ENCODE data around the gene TSPO. TPM values are rescaled to one million over a fixed set of nuclear protein-coding genes. Genes with fewer than 3 reads are reported as not detected.
"Not testable (repeated sequence)": the region's sequence is repeated elsewhere in the genome, so short reads cannot be mapped to it uniquely, and the experiment has no call there.

The TSPO gene
- total RNA-seq, 1 donor from 2014 or later, result 126 TPM

GRCh38 chr22:43136255-43136654, 15.1 kb upstream of the TSPO start:
- intact Hi-C loops (cut with micrococcal nuclease), result loop anchor here (5.0 kb wide), 1 partner anchor 44 kb away; no protein-coding TSS in a partner anchor
- Mint-ChIP-seq H3K27me3 (ENCODE audit: low read depth) (no peaks in the 10 kb centered on the region), H3K36me3 (ENCODE audit: low read depth) (peaks cover 64% of the 10 kb centered on the region), H3K4me1 (ENCODE audit: low read depth) (no peaks in the 10 kb centered on the region), H3K9me3 (no peaks in the 10 kb centered on the region), H3K4me3 (ENCODE audit: low read depth) (no peak overlapping the region), H3K27ac (no peak overlapping the region)
- no peak for DNase-seq (ENCODE audit: low spot score)

- Mint-ChIP-seq H3K27ac (no peak overlapping the region), H3K4me3 (ENCODE audit: low read depth) (no peak overlapping the region), H3K9me3 (no peaks in the 10 kb centered on the region), H3K36me3 (ENCODE audit: low read depth) (peaks cover 64% of the 10 kb centered on the region), H3K27me3 (ENCODE audit: low read depth) (no peaks in the 10 kb centered on the region), H3K4me1 (ENCODE audit: low read depth) (peaks cover 2% of the 10 kb centered on the region)
- intact Hi-C loops (cut with micrococcal nuclease), result loop anchor here (5.0 kb wide), 1 partner anchor 44 kb away; no protein-coding TSS in a partner anchor
- DNase-seq (ENCODE audit: low spot score), result no peak
Observed at GRCh38 chr22:43136801-43137200, 14.6 kb upstream of the TSPO start.

- intact Hi-C loops (cut with micrococcal nuclease), result no loop called here
- H3K36me3 Mint-ChIP-seq (ENCODE audit: low read depth), result peaks cover 21% of the 10 kb centered on the region
- peak within 1 kb of the TSS; percentile 88 for H3K4me3 Mint-ChIP-seq (ENCODE audit: low read depth)
- peak within 1 kb of the TSS; percentile 90 for H3K27ac Mint-ChIP-seq
- H3K9me3 Mint-ChIP-seq, result no peaks in the 10 kb centered on the region
- H3K27me3 Mint-ChIP-seq (ENCODE audit: low read depth), result no peaks in the 10 kb centered on the region
- H3K4me1 Mint-ChIP-seq (ENCODE audit: low read depth), result peaks cover 21% of the 10 kb centered on the region
- peak; percentile 83 for DNase-seq (ENCODE audit: low spot score)
Observed at GRCh38 chr22:43142880-43143562, 8.3 kb upstream of the TSPO start, which contains the start of gene MCAT. Gene MCAT, minus strand, starts transcription at chr22:43143398. Its CDS starts 50 bp downstream, at chr22:43143348.

- intact Hi-C loops (cut with micrococcal nuclease), result no loop called here
- no peak overlapping the region for H3K4me3 Mint-ChIP-seq (ENCODE audit: low read depth)
- DNase-seq (ENCODE audit: low spot score), result no peak
- H3K27me3 Mint-ChIP-seq (ENCODE audit: low read depth), result no peaks in the 10 kb centered on the region
- H3K4me1 Mint-ChIP-seq (ENCODE audit: low read depth), result peaks cover 28% of the 10 kb centered on the region
- no peak overlapping the region for H3K27ac Mint-ChIP-seq
- H3K9me3 Mint-ChIP-seq, result no peaks in the 10 kb centered on the region
- peaks cover 11% of the 10 kb centered on the region for H3K36me3 Mint-ChIP-seq (ENCODE audit: low read depth)
Observed at GRCh38 chr22:43144949-43145348, 6.4 kb upstream of the TSPO start.

GRCh38 chr22:43145371-43145770, 6.0 kb upstream of the TSPO start:
- H3K27me3 Mint-ChIP-seq (ENCODE audit: low read depth); H3K36me3 Mint-ChIP-seq (ENCODE audit: low read depth); H3K27ac Mint-ChIP-seq; H3K4me3 Mint-ChIP-seq (ENCODE audit: low read depth); H3K9me3 Mint-ChIP-seq; intact Hi-C loops (cut with micrococcal nuclease); DNase-seq (ENCODE audit: low spot score): not testable (repeated sequence)
- peaks cover 28% of the 10 kb centered on the region for H3K4me1 Mint-ChIP-seq (ENCODE audit: low read depth)

GRCh38 chr22:43146332-43146731, 5.0 kb upstream of the TSPO start:
- intact Hi-C loops (cut with micrococcal nuclease), result not testable (repeated sequence)

GRCh38 chr22:43147821-43148220, 3.5 kb upstream of the TSPO start:
- intact Hi-C loops (cut with micrococcal nuclease), result no loop called here
- no peak for DNase-seq (ENCODE audit: low spot score)
- peak overlapping the region; percentile 36 for H3K27ac Mint-ChIP-seq
- no peaks in the 10 kb centered on the region for H3K27me3 Mint-ChIP-seq (ENCODE audit: low read depth)
- H3K4me1 Mint-ChIP-seq (ENCODE audit: low read depth), result peaks cover 30% of the 10 kb centered on the region
- peak overlapping the region; percentile 67 for H3K4me3 Mint-ChIP-seq (ENCODE audit: low read depth)
- H3K9me3 Mint-ChIP-seq, result no peaks in the 10 kb centered on the region
- peaks cover 2% of the 10 kb centered on the region for H3K36me3 Mint-ChIP-seq (ENCODE audit: low read depth)

More at GRCh38 chr22:43146332-43146731, 5.0 kb upstream of the TSPO start:
- DNase-seq (ENCODE audit: low spot score); H3K4me3 Mint-ChIP-seq (ENCODE audit: low read depth); H3K27ac Mint-ChIP-seq; H3K9me3 Mint-ChIP-seq; H3K27me3 Mint-ChIP-seq (ENCODE audit: low read depth); H3K36me3 Mint-ChIP-seq (ENCODE audit: low read depth): not testable (repeated sequence)
- peaks cover 35% of the 10 kb centered on the region for H3K4me1 Mint-ChIP-seq (ENCODE audit: low read depth)

GRCh38 chr22:43148581-43148980, 2.8 kb upstream of the TSPO start:
- no peak for DNase-seq (ENCODE audit: low spot score)
- H3K27me3 Mint-ChIP-seq (ENCODE audit: low read depth), result no peaks in the 10 kb centered on the region
- H3K36me3 Mint-ChIP-seq (ENCODE audit: low read depth), result peaks cover 5% of the 10 kb centered on the region
- peaks cover 29% of the 10 kb centered on the region for H3K4me1 Mint-ChIP-seq (ENCODE audit: low read depth)
- H3K4me3 Mint-ChIP-seq (ENCODE audit: low read depth), result peak overlapping the region; percentile 27
- no peaks in the 10 kb centered on the region for H3K9me3 Mint-ChIP-seq
- H3K27ac Mint-ChIP-seq, result peak overlapping the region; percentile 33
- intact Hi-C loops (cut with micrococcal nuclease), result no loop called here

- Mint-ChIP-seq H3K9me3 (no peaks in the 10 kb centered on the region), H3K27me3 (ENCODE audit: low read depth) (no peaks in the 10 kb centered on the region), H3K36me3 (ENCODE audit: low read depth) (peaks cover 5% of the 10 kb centered on the region), H3K4me3 (ENCODE audit: low read depth) (peak overlapping the region; percentile 98), H3K27ac (peak overlapping the region; percentile 94), H3K4me1 (ENCODE audit: low read depth) (peaks cover 29% of the 10 kb centered on the region)
- no peak for DNase-seq (ENCODE audit: low spot score)
- intact Hi-C loops (cut with micrococcal nuclease), result loop anchor here (5.0 kb wide), 1 partner anchor 37 kb away; the partner anchor contains the start of gene TTLL12
Observed at GRCh38 chr22:43150731-43151206, 590 bp upstream of the TSPO start.

GRCh38 chr22:43152003-43152356, 621 bp downstream of the TSPO start:
- DNase-seq (ENCODE audit: low spot score), result no peak
- Mint-ChIP-seq H3K4me3 (ENCODE audit: low read depth) (peak overlapping the region; percentile 99), H3K27me3 (ENCODE audit: low read depth) (no peaks in the 10 kb centered on the region), H3K4me1 (ENCODE audit: low read depth) (peaks cover 24% of the 10 kb centered on the region), H3K36me3 (ENCODE audit: low read depth) (peaks cover 5% of the 10 kb centered on the region), H3K27ac (peak overlapping the region; percentile 92), H3K9me3 (no peaks in the 10 kb centered on the region)
- intact Hi-C loops (cut with micrococcal nuclease), result loop anchor here (5.0 kb wide), 1 partner anchor 35 kb away; the partner anchor contains the start of gene TTLL12

- Mint-ChIP-seq H3K4me1 (ENCODE audit: low read depth) (peaks cover 21% of the 10 kb centered on the region), H3K27ac (peak overlapping the region; percentile 92), H3K27me3 (ENCODE audit: low read depth) (no peaks in the 10 kb centered on the region), H3K36me3 (ENCODE audit: low read depth) (peaks cover 5% of the 10 kb centered on the region), H3K4me3 (ENCODE audit: low read depth) (peak overlapping the region; percentile 99), H3K9me3 (no peaks in the 10 kb centered on the region)
- intact Hi-C loops (cut with micrococcal nuclease), result loop anchor here (5.0 kb wide), 1 partner anchor 35 kb away; the partner anchor contains the start of gene TTLL12
- DNase-seq (ENCODE audit: low spot score), result peak; percentile 38
Observed at GRCh38 chr22:43152357-43153071, 1.2 kb downstream of the TSPO start.

- intact Hi-C loops (cut with micrococcal nuclease), result loop anchor here (5.0 kb wide), 1 partner anchor 33 kb away; the partner anchor contains the start of gene TTLL12
- no peak for DNase-seq (ENCODE audit: low spot score)
- H3K27ac Mint-ChIP-seq, result no peak overlapping the region
- no peaks in the 10 kb centered on the region for H3K9me3 Mint-ChIP-seq
- H3K4me1 Mint-ChIP-seq (ENCODE audit: low read depth), result peaks cover 11% of the 10 kb centered on the region
- H3K27me3 Mint-ChIP-seq (ENCODE audit: low read depth), result no peaks in the 10 kb centered on the region
- H3K4me3 Mint-ChIP-seq (ENCODE audit: low read depth), result no peak overlapping the region
- H3K36me3 Mint-ChIP-seq (ENCODE audit: low read depth), result peaks cover 5% of the 10 kb centered on the region
Observed at GRCh38 chr22:43153899-43154298, 2.5 kb downstream of the TSPO start.
